ENCODE data around the gene TRNP1. TPM values are rescaled to one million over a fixed set of nuclear protein-coding genes. Genes with fewer than 3 reads are reported as not detected.

Gene TRNP1
- total RNA-seq, 1 donor from 2014 or later: 19.2 TPM

DNA sequence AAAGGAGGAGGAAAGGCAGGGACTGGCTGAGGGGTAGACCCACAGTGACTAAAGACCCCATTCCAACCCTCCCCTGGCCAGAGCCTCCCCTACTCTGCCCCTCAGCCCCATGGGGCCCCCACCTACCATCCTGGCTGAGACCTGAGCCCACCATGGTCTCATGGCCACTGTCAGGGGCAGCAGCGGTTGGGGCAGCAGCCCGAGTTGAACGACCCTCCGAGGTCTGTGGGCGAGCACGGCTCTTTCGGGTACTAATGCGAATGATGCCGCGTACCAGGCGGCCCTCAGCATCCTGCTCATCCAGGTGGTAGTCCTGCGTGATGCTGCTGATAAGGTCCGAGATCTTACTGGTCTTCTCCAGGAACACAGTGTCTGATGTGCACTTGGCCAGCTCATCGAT is 42.3 kb upstream of the TRNP1 start:
- Histone ChIP-seq H2AFZ (ENCODE audit: low read depth, low read length) (no peak overlapping the region), H3K79me2 (ENCODE audit: insufficient read depth, low read length) (no peaks in the 10 kb centered on the region), H3K4me2 (ENCODE audit: low read length) (no peak overlapping the region), H3K9me3 (ENCODE audit: insufficient read depth, low read depth, low read length) (no peaks in the 10 kb centered on the region), H3K4me3 (ENCODE audit: insufficient read depth, low read depth, low read length) (no peak overlapping the region), H3K9ac (ENCODE audit: low read length) (no peak overlapping the region), H3K4me1 (ENCODE audit: insufficient read depth, low read length) (no peaks in the 10 kb centered on the region), H3K27me3 (ENCODE audit: insufficient read depth, low read length) (no peaks in the 10 kb centered on the region), H4K20me1 (ENCODE audit: insufficient read depth, low read length) (no peaks in the 10 kb centered on the region), H3K36me3 (ENCODE audit: insufficient read depth, low read length) (peaks cover 4% of the 10 kb centered on the region), H3K27ac (ENCODE audit: low read depth, low read length) (no peak overlapping the region)
- no peak for TF ChIP-seq CTCF (IDR thresholded peaks at IDR 0.05; ENCODE audit: insufficient read depth, low read depth, low read length)
- no peak for TF ChIP-seq EZH2 (IDR thresholded peaks at IDR 0.05; ENCODE audit: insufficient read depth, low read length)
- Mint-ChIP-seq H3K4me3 (ENCODE audit: unreplicated experiment) (no peak overlapping the region), H3K27ac (ENCODE audit: unreplicated experiment) (no peak overlapping the region), H3K9me3 (ENCODE audit: unreplicated experiment) (peaks cover 5% of the 10 kb centered on the region), H3K36me3 (ENCODE audit: low read depth, unreplicated experiment) (peaks cover 21% of the 10 kb centered on the region), H3K4me1 (ENCODE audit: low read depth, unreplicated experiment) (peaks cover 2% of the 10 kb centered on the region), H3K27me3 (ENCODE audit: low read depth, unreplicated experiment) (no peaks in the 10 kb centered on the region)
- no peak for DNase-seq (ENCODE audit: low read depth)
- no peak for FAIRE-seq

DNA sequence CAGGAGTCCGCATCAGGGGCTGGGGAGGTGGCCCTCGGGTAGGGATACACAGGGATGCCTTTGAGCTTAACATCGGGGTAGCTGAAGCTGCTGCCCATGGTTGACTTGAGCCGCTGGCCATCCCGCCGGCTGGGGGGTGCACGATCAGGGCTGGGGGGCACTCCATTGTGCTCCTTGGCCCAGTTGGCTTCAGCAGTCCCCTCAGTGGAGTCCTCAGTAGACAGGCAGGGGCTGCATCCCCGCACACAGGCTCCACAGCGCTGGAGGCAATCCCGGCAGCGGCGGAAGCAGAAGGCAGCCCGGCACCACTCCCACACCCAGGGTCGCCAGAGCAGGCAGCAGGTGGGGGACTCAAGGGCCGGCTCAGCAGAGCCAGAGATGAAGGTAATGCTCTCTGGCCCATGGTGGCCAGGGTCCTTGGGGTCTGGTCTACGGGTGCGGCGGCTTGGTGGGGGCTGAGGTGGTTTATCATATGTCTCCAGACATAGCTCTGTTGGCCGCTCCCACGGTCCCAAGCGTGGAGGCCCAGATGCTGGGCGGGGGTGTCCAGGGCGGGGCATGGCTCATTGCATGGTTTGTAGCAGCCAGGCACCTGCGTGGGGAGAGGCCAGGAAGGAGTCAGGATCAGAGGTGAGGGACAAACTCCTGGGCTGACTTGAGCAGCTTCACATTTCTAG is 41.5 kb upstream of the TRNP1 start:
- Mint-ChIP-seq H3K36me3 (ENCODE audit: low read depth, unreplicated experiment) (peaks cover 20% of the 10 kb centered on the region), H3K9me3 (ENCODE audit: unreplicated experiment) (peaks cover 7% of the 10 kb centered on the region), H3K27me3 (ENCODE audit: low read depth, unreplicated experiment) (no peaks in the 10 kb centered on the region), H3K27ac (ENCODE audit: unreplicated experiment) (no peak overlapping the region), H3K4me1 (ENCODE audit: low read depth, unreplicated experiment) (peaks cover 2% of the 10 kb centered on the region), H3K4me3 (ENCODE audit: unreplicated experiment) (no peak overlapping the region)
- H3K4me3 ChIP-seq (ENCODE audit: insufficient read depth, low read depth, low read length): no peak overlapping the region
- no peaks in the 10 kb centered on the region for H3K9me3 ChIP-seq (ENCODE audit: insufficient read depth, low read depth, low read length)
- H3K27me3 ChIP-seq (ENCODE audit: insufficient read depth, low read length): no peaks in the 10 kb centered on the region
- no peak overlapping the region for H2AFZ ChIP-seq (ENCODE audit: low read depth, low read length)
- H3K36me3 ChIP-seq (ENCODE audit: insufficient read depth, low read length): peaks cover 2% of the 10 kb centered on the region
- H3K9ac ChIP-seq (ENCODE audit: low read length): no peak overlapping the region
- FAIRE-seq: no peak
- H3K4me1 ChIP-seq (ENCODE audit: insufficient read depth, low read length): no peaks in the 10 kb centered on the region
- no peak overlapping the region for H3K4me2 ChIP-seq (ENCODE audit: low read length)
- no peak for TF ChIP-seq EZH2 (IDR thresholded peaks at IDR 0.05; ENCODE audit: insufficient read depth, low read length)
- no peak for TF ChIP-seq CTCF (IDR thresholded peaks at IDR 0.05; ENCODE audit: insufficient read depth, low read depth, low read length)
- H4K20me1 ChIP-seq (ENCODE audit: insufficient read depth, low read length): no peaks in the 10 kb centered on the region
- no peak for DNase-seq (ENCODE audit: low read depth)
- H3K79me2 ChIP-seq (ENCODE audit: insufficient read depth, low read length): no peaks in the 10 kb centered on the region
- no peak overlapping the region for H3K27ac ChIP-seq (ENCODE audit: low read depth, low read length)

DNA sequence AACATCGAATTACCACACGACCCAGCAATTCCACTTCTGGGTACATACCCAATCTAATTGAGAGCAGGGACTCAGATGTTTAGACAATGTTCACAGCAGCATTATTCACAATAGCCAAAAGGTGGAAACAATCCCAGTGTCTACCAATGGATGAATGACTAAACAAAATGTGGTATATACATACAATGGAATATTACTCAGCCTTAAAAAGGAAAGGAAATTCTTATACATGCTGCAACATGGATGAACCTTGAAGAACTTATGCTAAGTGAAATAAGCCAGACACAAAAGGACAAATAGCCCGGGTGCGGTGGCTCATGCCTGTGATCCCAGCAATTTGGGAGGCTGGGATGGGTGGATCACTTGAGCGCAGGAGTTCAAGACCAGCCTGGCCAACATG is 40.1 kb upstream of the TRNP1 start:
- FAIRE-seq: no peak
- TF ChIP-seq EZH2 (IDR thresholded peaks at IDR 0.05; ENCODE audit: insufficient read depth, low read length) (no peak), CTCF (IDR thresholded peaks at IDR 0.05; ENCODE audit: insufficient read depth, low read depth, low read length) (no peak)
- no peak for DNase-seq (ENCODE audit: low read depth)

More for the DNA sequence above, 40.1 kb upstream of the TRNP1 start:
- no peaks in the 10 kb centered on the region for H3K9me3 ChIP-seq (ENCODE audit: insufficient read depth, low read depth, low read length)
- Mint-ChIP-seq H3K4me1 (ENCODE audit: low read depth, unreplicated experiment) (peaks cover 2% of the 10 kb centered on the region), H3K4me3 (ENCODE audit: unreplicated experiment) (no peak overlapping the region), H3K9me3 (ENCODE audit: unreplicated experiment) (peaks cover 7% of the 10 kb centered on the region), H3K27me3 (ENCODE audit: low read depth, unreplicated experiment) (peaks cover 5% of the 10 kb centered on the region), H3K36me3 (ENCODE audit: low read depth, unreplicated experiment) (peaks cover 24% of the 10 kb centered on the region), H3K27ac (ENCODE audit: unreplicated experiment) (no peak overlapping the region)
- H4K20me1 ChIP-seq (ENCODE audit: insufficient read depth, low read length): no peaks in the 10 kb centered on the region
- H3K9ac ChIP-seq (ENCODE audit: low read length): no peak overlapping the region
- H3K4me3 ChIP-seq (ENCODE audit: insufficient read depth, low read depth, low read length): no peak overlapping the region
- no peaks in the 10 kb centered on the region for H3K79me2 ChIP-seq (ENCODE audit: insufficient read depth, low read length)
- H2AFZ ChIP-seq (ENCODE audit: low read depth, low read length): no peak overlapping the region
- peaks cover under 1% of the 10 kb centered on the region for H3K27me3 ChIP-seq (ENCODE audit: insufficient read depth, low read length)
- no peak overlapping the region for H3K4me2 ChIP-seq (ENCODE audit: low read length)
- H3K27ac ChIP-seq (ENCODE audit: low read depth, low read length): no peak overlapping the region
- H3K36me3 ChIP-seq (ENCODE audit: insufficient read depth, low read length): no peaks in the 10 kb centered on the region
- no peaks in the 10 kb centered on the region for H3K4me1 ChIP-seq (ENCODE audit: insufficient read depth, low read length)

Measured in astrocyte (in vitro differentiated cells and primary cell).